ENCODE data around the gene OR2Z1.
"Not testable (repeated sequence)": the region's sequence is repeated elsewhere in the genome, so short reads cannot be mapped to it uniquely, and the experiment has no call there.

The OR2Z1 gene

DNA sequence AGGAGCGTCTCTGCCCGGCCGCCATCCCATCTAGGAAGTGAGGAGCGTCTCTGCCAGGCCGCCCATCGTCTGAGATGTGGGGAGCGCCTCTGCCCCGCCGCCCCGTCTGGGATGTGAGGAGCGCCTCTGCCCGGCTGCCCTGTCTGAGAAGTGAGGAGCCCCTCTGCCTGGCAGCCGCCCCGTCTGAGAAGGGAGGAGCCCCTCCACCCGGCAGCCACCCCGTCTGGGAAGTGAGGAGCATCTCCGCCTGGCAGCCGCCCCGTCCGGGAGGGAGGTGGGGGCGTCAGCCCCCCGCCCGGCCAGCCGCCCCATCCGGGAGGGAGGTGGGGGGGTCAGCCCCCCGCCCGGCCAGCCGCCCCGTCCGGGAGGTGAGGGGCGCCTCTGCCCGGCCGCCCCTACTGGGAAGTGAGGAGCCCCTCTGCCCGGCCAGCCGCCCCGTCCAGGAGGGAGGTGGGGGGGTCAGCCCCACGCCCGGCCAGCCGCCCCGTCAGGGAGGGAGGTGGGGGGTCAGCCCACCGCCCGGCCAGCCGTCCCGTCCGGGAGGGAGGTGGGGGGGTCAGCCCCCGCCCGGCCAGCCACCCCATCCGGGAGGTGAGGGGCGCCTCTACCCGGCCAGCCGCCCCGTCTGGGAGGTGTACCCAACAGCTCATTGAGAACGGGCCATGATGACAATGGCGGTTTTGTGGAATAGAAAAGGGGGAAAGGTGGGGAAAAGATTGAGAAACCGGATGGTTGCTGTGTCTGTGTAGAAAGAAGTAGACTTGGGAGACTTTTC, 18.0 kb downstream of the OR2Z1 start:
- not testable (repeated sequence) for H3K36me3 Mint-ChIP-seq; H3K4me1 Mint-ChIP-seq (ENCODE audit: low read depth); H3K27me3 Mint-ChIP-seq; H3K9me3 Mint-ChIP-seq (ENCODE audit: low read depth); H3K4me3 Mint-ChIP-seq; H3K27ac Mint-ChIP-seq

DNA sequence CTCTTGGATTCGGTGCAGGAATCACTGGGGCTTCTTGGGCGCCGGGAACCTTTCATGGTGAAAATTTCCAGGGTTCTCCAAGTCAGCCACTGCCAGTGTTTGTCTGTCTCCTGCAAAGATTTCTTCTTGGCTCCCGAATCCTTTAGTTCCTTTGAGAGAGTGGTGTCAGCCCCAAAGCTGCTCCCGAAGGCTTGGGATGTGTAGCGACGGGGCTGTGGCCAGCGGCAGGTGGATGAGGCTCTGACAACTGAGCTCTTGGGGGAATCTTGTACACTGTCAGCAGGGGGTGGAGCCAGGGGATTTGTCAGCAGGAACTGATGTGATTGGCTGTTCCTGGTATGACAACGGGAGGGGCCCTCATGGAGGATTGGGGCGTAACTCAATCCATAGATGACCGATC, 45.8 kb downstream of the OR2Z1 start:
- not testable (repeated sequence) for H3K36me3 Mint-ChIP-seq; H3K9me3 Mint-ChIP-seq (ENCODE audit: low read depth); H3K27me3 Mint-ChIP-seq; H3K4me3 Mint-ChIP-seq; H3K4me1 Mint-ChIP-seq (ENCODE audit: low read depth); H3K27ac Mint-ChIP-seq

DNA sequence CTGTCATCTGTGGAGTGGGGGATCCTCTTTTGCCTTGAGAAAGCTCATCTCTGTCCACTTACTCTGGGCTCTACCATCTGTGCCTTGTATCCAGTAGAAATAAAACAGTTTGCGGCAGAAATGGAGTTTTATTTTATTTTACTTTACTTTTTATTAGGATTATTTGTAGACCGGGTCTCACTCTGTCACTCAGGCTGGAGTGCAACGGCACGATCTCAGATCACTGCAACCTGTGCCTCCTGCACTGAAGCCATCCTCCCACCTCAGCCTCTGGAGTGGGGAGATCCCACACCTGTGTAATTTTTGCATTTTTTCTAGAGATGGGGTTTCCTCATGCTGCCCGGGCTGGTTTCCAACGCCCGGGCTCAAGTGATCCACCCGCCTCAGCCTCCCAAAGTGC, 47.8 kb downstream of the OR2Z1 start:
- H3K36me3 Mint-ChIP-seq; H3K9me3 Mint-ChIP-seq (ENCODE audit: low read depth); H3K27ac Mint-ChIP-seq; H3K27me3 Mint-ChIP-seq; H3K4me3 Mint-ChIP-seq; H3K4me1 Mint-ChIP-seq (ENCODE audit: low read depth): not testable (repeated sequence)

DNA sequence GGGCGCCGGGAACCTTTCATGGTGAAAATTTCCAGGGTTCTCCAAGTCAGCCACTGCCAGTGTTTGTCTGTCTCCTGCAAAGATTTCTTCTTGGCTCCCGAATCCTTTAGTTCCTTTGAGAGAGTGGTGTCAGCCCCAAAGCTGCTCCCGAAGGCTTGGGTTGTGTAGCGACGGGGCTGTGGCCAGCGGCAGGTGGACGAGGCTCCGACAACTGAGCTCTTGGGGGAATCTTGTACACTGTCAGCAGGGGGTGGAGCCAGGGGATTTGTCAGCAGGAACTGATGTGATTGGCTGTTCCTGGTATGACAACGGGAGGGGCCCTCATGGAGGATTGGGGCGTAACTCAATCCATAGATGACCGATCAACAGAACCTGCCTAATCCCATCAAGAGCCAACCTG, 52.2 kb downstream of the OR2Z1 start:
- H3K4me3 Mint-ChIP-seq = not testable (repeated sequence)

More for the DNA sequence above, 52.2 kb downstream of the OR2Z1 start:
- H3K27ac Mint-ChIP-seq; H3K4me1 Mint-ChIP-seq (ENCODE audit: low read depth); H3K36me3 Mint-ChIP-seq; H3K9me3 Mint-ChIP-seq (ENCODE audit: low read depth); H3K27me3 Mint-ChIP-seq: not testable (repeated sequence)
